Neuronal stem cell (in vitro differentiated cells): ENCODE results near the gene PPP2R2B.

Source experiments
- DNase-seq: peaks from one replicate; pipeline ENCODE4 v3.0.0-alpha.2; 2013; ENCODE audit warnings: low spot score
- H2AFZ ChIP-seq: one replicate; pipeline ENCODE4 v1.6.1; 2013; ENCODE audit warnings: mild to moderate bottlenecking, low read length, inconsistent platforms
- H2AK5ac ChIP-seq: 2 replicates; pipeline ENCODE4 v1.6.1; 2013; ENCODE audit warnings: low read depth, mild to moderate bottlenecking, inconsistent platforms, low read length, moderate library complexity, mixed read lengths
- H2BK120ac ChIP-seq: 2 replicates; pipeline ENCODE4 v1.6.1; 2013; ENCODE audit warnings: low read depth, mild to moderate bottlenecking, inconsistent platforms, low read length, moderate library complexity, mixed read lengths
- H2BK12ac ChIP-seq: one replicate; pipeline ENCODE4 v1.6.1; 2013; ENCODE audit warnings: low read length, inconsistent platforms
- H2BK15ac ChIP-seq: 2 replicates; pipeline ENCODE4 v1.6.1; 2013; ENCODE audit warnings: mild to moderate bottlenecking, low read length, inconsistent platforms, mixed read lengths
- H2BK5ac ChIP-seq: one replicate; pipeline ENCODE4 v1.6.1; 2013; ENCODE audit warnings: inconsistent platforms, mild to moderate bottlenecking, low read length, moderate library complexity
- H3K14ac ChIP-seq: one replicate; pipeline ENCODE4 v1.6.1; 2013; ENCODE audit warnings: low read length, inconsistent platforms
- H3K18ac ChIP-seq: 2 replicates; pipeline ENCODE4 v1.6.1; 2013; ENCODE audit warnings: low read length, inconsistent platforms
- H3K23ac ChIP-seq: 2 replicates; pipeline ENCODE4 v1.6.1; 2013; ENCODE audit warnings: low read depth, mild to moderate bottlenecking, mixed read lengths, low read length, inconsistent platforms; ENCODE audit not compliant: poor library complexity
- H3K27ac ChIP-seq: replicated peaks from 3 replicates; pipeline ENCODE4 v1.5.1; 2013; ENCODE audit warnings: low read length, inconsistent platforms
- H3K27me3 ChIP-seq, 3 experiments: 2 replicates each; pipeline ENCODE4 v1.6.1; 2013; ENCODE audit warnings: low read length in 3 of 3, mild to moderate bottlenecking in 2 of 3, inconsistent platforms in 1 of 3, low read depth in 1 of 3, mixed read lengths in 1 of 3, moderate library complexity in 1 of 3; ENCODE audit not compliant: control insufficient read depth in 3 of 3, insufficient read depth in 3 of 3
- H3K36me3 ChIP-seq, 2 donors: replicated peaks in 1 of 2; 2 replicates each; pipeline ENCODE4 v1.6.1; 2013; ENCODE audit warnings: low read length in 2 of 2; ENCODE audit not compliant: control insufficient read depth in 2 of 2, insufficient read depth in 2 of 2
- H3K4ac ChIP-seq: 2 replicates; pipeline ENCODE4 v1.6.1; 2013; ENCODE audit warnings: inconsistent platforms, mild to moderate bottlenecking, low read length, moderate library complexity
- H3K4me1 ChIP-seq, 2 donors: 1 replicate in 1 of 2; 2 replicates in 1 of 2; pipeline ENCODE4 v1.6.1; 2013; ENCODE audit warnings: low read length in 2 of 2, low read depth in 1 of 2; ENCODE audit not compliant: control insufficient read depth in 2 of 2, insufficient read depth in 1 of 2
- H3K4me2 ChIP-seq: one replicate; pipeline ENCODE4 v1.6.1; 2013; ENCODE audit warnings: mild to moderate bottlenecking, low read length, inconsistent platforms; ENCODE audit not compliant: insufficient read depth, poor library complexity, severe bottlenecking
- H3K4me3 ChIP-seq, 2 donors: 2 replicates each; pipeline ENCODE4 v1.5.1; 2013; ENCODE audit warnings: low read length in 2 of 2, mild to moderate bottlenecking in 2 of 2, inconsistent platforms in 1 of 2, moderate library complexity in 1 of 2
- H3K79me1 ChIP-seq: one replicate; pipeline ENCODE4 v1.6.1; 2013; ENCODE audit warnings: low read depth, mild to moderate bottlenecking, inconsistent platforms, low read length, moderate library complexity
- H3K9ac ChIP-seq: one replicate; pipeline ENCODE4 v1.6.1; 2013; ENCODE audit warnings: mild to moderate bottlenecking, low read depth, low read length, inconsistent platforms; ENCODE audit not compliant: poor library complexity
- H3K9me3 ChIP-seq, 2 donors: replicated peaks in 1 of 2; 2 replicates each; pipeline versions ENCODE3 to v1.6.1; 2013; ENCODE audit warnings: low read length in 2 of 2, mild to moderate bottlenecking in 2 of 2, inconsistent platforms in 1 of 2, low read depth in 1 of 2, mixed read lengths in 1 of 2, moderate library complexity in 1 of 2; ENCODE audit not compliant: control insufficient read depth in 2 of 2, insufficient read depth in 1 of 2
- H4K8ac ChIP-seq: one replicate; pipeline ENCODE4 v1.6.1; 2013; ENCODE audit warnings: low read depth, mild to moderate bottlenecking, inconsistent platforms, low read length, moderate library complexity
- H4K91ac ChIP-seq: one replicate; pipeline ENCODE4 v1.6.1; 2013; ENCODE audit warnings: low read length, low read depth, mild to moderate bottlenecking, inconsistent platforms; ENCODE audit not compliant: poor library complexity
- WGBS, 2 donors: extraction: QIAGEN DNeasy Blood & Tissue Kit; methylation state at CpG; one replicate each; pipeline ENCODE4 v1.1.7; 2013; ENCODE audit warnings: missing lambda C conversion rate in 2 of 2, mixed read lengths in 1 of 2; ENCODE audit not compliant: insufficient read length in 2 of 2, insufficient replicate concordance in 1 of 2; ENCODE audit errors: extremely low coverage in 2 of 2; 5-methylcytosine and 5-hydroxymethylcytosine counted together

Gene PPP2R2B

GRCh38 chr5:146698651-146699050 lies 179.9 kb downstream of the PPP2R2B start:
- no peak overlapping the region for H2BK15ac ChIP-seq
- H4K91ac ChIP-seq: no peak overlapping the region
- H3K4ac ChIP-seq: no peak overlapping the region
- no peak overlapping the region for H3K4me2 ChIP-seq
- no peak overlapping the region for H3K18ac ChIP-seq
- no CpG with 5 or more reads among the region's 1 CpG for WGBS, 2 donors
- H3K9me3 ChIP-seq: no peaks in the 10 kb centered on the region
- H2BK120ac ChIP-seq: no peak overlapping the region
- H3K4me3 ChIP-seq: no peak overlapping the region
- no peaks in the 10 kb centered on the region for H3K27me3 ChIP-seq
- H2AFZ ChIP-seq: no peak overlapping the region
- H2BK5ac ChIP-seq: no peak overlapping the region
- no peak overlapping the region for H2BK12ac ChIP-seq
- H3K23ac ChIP-seq: no peak overlapping the region
- H4K8ac ChIP-seq: no peak overlapping the region
- no peak overlapping the region for H3K9ac ChIP-seq
- H3K36me3 ChIP-seq: no peaks in the 10 kb centered on the region
- DNase-seq: no peak
- H2AK5ac ChIP-seq: no peak overlapping the region
- H3K4me1 ChIP-seq: peaks cover 0 to 9% of the 10 kb centered on the region in 2 donors
- H3K27ac ChIP-seq: no peak overlapping the region
- H3K79me1 ChIP-seq: no peaks in the 10 kb centered on the region
- no peak overlapping the region for H3K14ac ChIP-seq

GRCh38 chr5:146697211-146697610 lies 181.3 kb downstream of the PPP2R2B start:
- no peak overlapping the region for H2BK15ac ChIP-seq
- H3K14ac ChIP-seq: no peak overlapping the region
- H3K4me2 ChIP-seq: no peak overlapping the region
- no peaks in the 10 kb centered on the region for H3K36me3 ChIP-seq
- no peak overlapping the region for H3K23ac ChIP-seq
- no peak for DNase-seq
- no peak overlapping the region for H2BK120ac ChIP-seq
- H3K18ac ChIP-seq: no peak overlapping the region
- no peak overlapping the region for H4K8ac ChIP-seq
- H3K4ac ChIP-seq: no peak overlapping the region
- H3K27me3 ChIP-seq: no peaks in the 10 kb centered on the region
- no peaks in the 10 kb centered on the region for H3K79me1 ChIP-seq
- peaks cover 0 to 9% of the 10 kb centered on the region in 2 donors for H3K4me1 ChIP-seq
- H2BK12ac ChIP-seq: no peak overlapping the region
- no peaks in the 10 kb centered on the region for H3K9me3 ChIP-seq
- H3K9ac ChIP-seq: no peak overlapping the region
- no peak overlapping the region for H2BK5ac ChIP-seq
- H2AFZ ChIP-seq: no peak overlapping the region
- no peak overlapping the region for H4K91ac ChIP-seq
- no peak overlapping the region for H3K4me3 ChIP-seq
- no peak overlapping the region for H2AK5ac ChIP-seq
- H3K27ac ChIP-seq: no peak overlapping the region

GRCh38 chr5:146695646-146696045 lies 182.9 kb downstream of the PPP2R2B start:
- Histone ChIP-seq H2AFZ (no peak overlapping the region), H3K27ac (no peak overlapping the region), H3K23ac (no peak overlapping the region), H3K18ac (no peak overlapping the region), H3K4ac (no peak overlapping the region), H3K27me3 (no peaks in the 10 kb centered on the region), H4K8ac (no peak overlapping the region), H3K4me1 (peaks cover 0 to 5% of the 10 kb centered on the region in 2 donors), H2BK12ac (no peak overlapping the region), H2BK5ac (no peak overlapping the region), H2AK5ac (no peak overlapping the region), H2BK15ac (no peak overlapping the region), H3K4me2 (no peak overlapping the region), H3K4me3 (no peak overlapping the region), H3K79me1 (no peaks in the 10 kb centered on the region), H3K9ac (no peak overlapping the region), H3K9me3 (no peaks in the 10 kb centered on the region), H4K91ac (no peak overlapping the region), H3K14ac (no peak overlapping the region), H2BK120ac (no peak overlapping the region), H3K36me3 (peaks cover 3% of the 10 kb centered on the region in 2 donors)
- WGBS, 2 donors: no CpG with 5 or more reads among the region's 1 CpG
- DNase-seq: no peak

- Histone ChIP-seq H3K4me3 (no peak overlapping the region), H2BK12ac (no peak overlapping the region), H3K18ac (no peak overlapping the region), H2BK15ac (no peak overlapping the region), H3K36me3 (peaks cover 4 to 7% of the 10 kb centered on the region in 2 donors), H3K14ac (no peak overlapping the region), H2BK5ac (no peak overlapping the region), H3K27ac (no peak overlapping the region), H2BK120ac (no peak overlapping the region), H2AK5ac (no peak overlapping the region), H3K4me2 (no peak overlapping the region), H3K9me3 (no peaks in the 10 kb centered on the region), H4K8ac (no peak overlapping the region), H3K23ac (no peak overlapping the region), H3K4me1 (no peaks in the 10 kb centered on the region), H4K91ac (no peak overlapping the region), H2AFZ (no peak overlapping the region), H3K9ac (no peak overlapping the region), H3K27me3 (no peaks in the 10 kb centered on the region), H3K79me1 (no peaks in the 10 kb centered on the region), H3K4ac (no peak overlapping the region)
- no peak for DNase-seq
- WGBS, 2 donors: no CpG with 5 or more reads among the region's 6 CpGs
These were observed 187.6 kb downstream of the PPP2R2B start for GRCh38 chr5:146690880-146691355.
